Activated B cell treated with CpG ODN at 0.5 μM for 24 hours (primary cell): ENCODE results near the gene SLC25A23. TPM values are rescaled to one million over a fixed set of nuclear protein-coding genes. Genes with fewer than 3 reads are reported as not detected.

ENCODE experiments used
- ATAC-seq: fragments of 200-7000 bp; cut with Tn5 transposase; one replicate; pipeline ENCODE4 v1.10.0; 2021; ENCODE audit warnings: low read depth, mild to moderate bottlenecking, moderate library complexity
- CTCF ChIA-PET: fragments of 350-600 bp; sonication (Branson Sonifier 250); formaldehyde crosslinking; loops from one replicate; lab custom pipeline; 2021; ENCODE audit warnings: antibody characterized with exemption; lab: Charles Lee
- POLR2A ChIA-PET: fragments of 350-600 bp; sonication (Branson Sonifier 250); formaldehyde crosslinking; loops from one replicate; lab custom pipeline; 2021; ENCODE audit warnings: antibody characterized with exemption; lab: Charles Lee
- DNase-seq: peaks from one replicate; pipeline ENCODE4 v3.0.0; 2022
- H3K27ac Mint-ChIP-seq: one replicate; pipeline ENCODE4 v1.8.0; 2020; ENCODE audit warnings: mixed read lengths
- H3K27me3 Mint-ChIP-seq: one replicate; pipeline ENCODE4 v1.8.0; 2021; ENCODE audit warnings: mixed read lengths
- H3K36me3 Mint-ChIP-seq: one replicate; pipeline ENCODE4 v1.8.0; 2021; ENCODE audit warnings: low read depth, mixed read lengths
- H3K4me1 Mint-ChIP-seq: one replicate; pipeline ENCODE4 v1.8.0; 2021; ENCODE audit warnings: mixed read lengths
- H3K4me3 Mint-ChIP-seq: one replicate; pipeline ENCODE4 v1.8.0; 2020; ENCODE audit warnings: mild to moderate bottlenecking, mixed read lengths
- H3K9me3 Mint-ChIP-seq: one replicate; pipeline ENCODE4 v1.8.0; 2020; ENCODE audit warnings: mixed read lengths
- CTCF ChIP-seq: fragments of 200-600 bp; IDR thresholded peaks from one replicate; pipeline ENCODE4 v1.8.0; 2022; ENCODE audit warnings: antibody characterized with exemption, mild to moderate bottlenecking
- intact Hi-C: fragments of 100-400 bp; cut with micrococcal nuclease; formaldehyde crosslinking; loops from one replicate; pipeline ENCODE4 v1.15.1; 2024
- total RNA-seq: library from RNA; stranded (reverse); gene quantifications from 2 replicates; pipeline ENCODE4 v1.2.3, GENCODE V29; 2022

Gene SLC25A23
- total RNA-seq, 1 donor from 2014 or later = 50.4 TPM

DNA sequence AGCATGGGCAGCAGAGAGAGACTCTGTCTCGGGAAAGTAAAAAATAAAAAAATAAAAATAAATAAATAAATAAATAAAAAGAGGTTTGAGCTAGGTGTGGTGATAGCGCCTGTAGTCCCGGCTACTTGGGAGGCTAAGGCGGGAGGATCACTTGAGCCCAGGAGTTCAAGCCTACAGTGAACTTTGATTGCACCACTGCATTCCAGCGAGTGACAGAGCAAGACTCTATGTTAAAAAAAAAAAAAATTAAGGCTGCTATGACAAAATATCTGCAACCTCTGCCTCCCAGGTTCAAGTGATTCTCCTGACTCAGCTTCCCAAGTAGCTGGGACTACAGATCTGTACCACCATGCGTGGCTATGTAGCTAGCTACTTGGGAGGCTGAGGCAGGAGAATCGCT, 25.2 kb upstream of the SLC25A23 start:
- no peak for DNase-seq
- ATAC-seq = no peak
- H3K9me3 Mint-ChIP-seq = no peaks in the 10 kb centered on the region
- ChIA-PET POLR2A (no interaction called here), CTCF (no interaction called here)
- no peak overlapping the region for H3K4me3 Mint-ChIP-seq
- H3K36me3 Mint-ChIP-seq = peaks cover 6% of the 10 kb centered on the region
- TF ChIP-seq CTCF = no peak
- no peak overlapping the region for H3K27ac Mint-ChIP-seq
- H3K27me3 Mint-ChIP-seq = no peaks in the 10 kb centered on the region
- intact Hi-C loops = no loop called here
- H3K4me1 Mint-ChIP-seq = peaks cover 36% of the 10 kb centered on the region

DNA sequence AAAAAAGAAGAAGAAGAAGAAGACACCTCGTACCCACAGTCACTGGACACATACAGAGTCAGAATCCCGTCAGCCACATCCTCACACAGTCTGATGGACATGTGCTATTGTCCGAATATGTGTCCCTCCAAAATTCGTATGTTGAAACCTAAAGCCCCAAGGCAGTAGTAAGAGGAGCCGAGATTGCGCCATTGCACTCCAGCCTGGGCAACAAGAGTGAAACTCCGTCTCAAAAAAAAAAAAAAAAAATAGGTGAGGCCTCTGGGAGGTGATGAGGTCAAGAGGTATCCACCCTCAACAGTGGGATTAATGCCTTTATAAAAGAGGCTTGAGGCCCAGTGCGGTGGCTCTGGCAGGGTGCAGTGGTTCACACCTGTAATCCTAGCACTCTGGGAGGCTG, 24.6 kb upstream of the SLC25A23 start:
- POLR2A ChIA-PET = interaction anchor here (0.7 kb wide), 1 partner anchor 130 kb away, joined by 3 read pairs; no protein-coding TSS in a partner anchor

DNA sequence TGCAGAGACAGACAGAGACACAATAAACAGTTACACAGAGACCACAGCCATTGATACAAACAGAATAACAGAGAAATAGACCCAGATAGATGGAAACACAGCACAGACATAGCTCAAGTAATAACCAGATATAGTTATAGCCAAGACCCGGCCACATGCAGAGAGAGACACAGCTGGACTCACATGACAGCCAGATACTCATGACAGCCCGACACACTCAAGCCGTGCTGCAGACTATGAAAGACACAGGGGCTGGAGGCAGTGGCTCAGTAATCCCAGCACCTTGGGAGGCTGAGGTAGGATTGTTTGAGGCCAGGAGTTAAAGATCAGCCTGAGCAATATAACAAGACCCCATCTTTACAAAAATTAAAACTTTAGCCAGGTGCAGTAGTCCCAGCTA, 23.6 kb upstream of the SLC25A23 start:
- Mint-ChIP-seq H3K27me3 (no peaks in the 10 kb centered on the region), H3K4me1 (peaks cover 29% of the 10 kb centered on the region), H3K4me3 (no peak overlapping the region), H3K27ac (no peak overlapping the region), H3K9me3 (no peaks in the 10 kb centered on the region), H3K36me3 (peaks cover 6% of the 10 kb centered on the region)
- ATAC-seq (no peak), DNase-seq (no peak)
- ChIA-PET CTCF (no interaction called here), POLR2A (interaction anchor here (0.7 to 2.6 kb wide), 2 partner anchors 59 to 131 kb away, joined by 3 to 16 read pairs; partner anchors contain the start of gene KHSRP)
- no peak for TF ChIP-seq CTCF
- intact Hi-C loops = loop anchor here (2.0 kb wide), 1 partner anchor 22 kb away; no protein-coding TSS in a partner anchor

More for the DNA sequence above, 24.6 kb upstream of the SLC25A23 start:
- Mint-ChIP-seq H3K4me3 (no peak overlapping the region), H3K4me1 (peaks cover 31% of the 10 kb centered on the region), H3K9me3 (no peaks in the 10 kb centered on the region), H3K36me3 (peaks cover 6% of the 10 kb centered on the region), H3K27me3 (no peaks in the 10 kb centered on the region), H3K27ac (no peak overlapping the region)
- ATAC-seq (no peak), DNase-seq (no peak)
- intact Hi-C loops = no loop called here
- CTCF ChIA-PET = interaction anchor here (1.0 kb wide), 1 partner anchor 33 kb away, joined by 3 read pairs; no protein-coding TSS in a partner anchor
- TF ChIP-seq CTCF = no peak

GRCh38 chr19:6482343-6482686, 22.7 kb upstream of the SLC25A23 start:
- DNase-seq = no peak
- intact Hi-C loops = loop anchor here (2.0 kb wide), 1 partner anchor 22 kb away; no protein-coding TSS in a partner anchor
- no peaks in the 10 kb centered on the region for H3K27me3 Mint-ChIP-seq

More at GRCh38 chr19:6482343-6482686, 22.7 kb upstream of the SLC25A23 start:
- peaks cover 29% of the 10 kb centered on the region for H3K4me1 Mint-ChIP-seq
- H3K36me3 Mint-ChIP-seq = peaks cover 8% of the 10 kb centered on the region
- H3K4me3 Mint-ChIP-seq = peak overlapping the region; percentile 91
- TF ChIP-seq CTCF = no peak
- no peaks in the 10 kb centered on the region for H3K9me3 Mint-ChIP-seq
- no peak for ATAC-seq
- peak overlapping the region; percentile 89 for H3K27ac Mint-ChIP-seq
- CTCF ChIA-PET = interaction anchor here (2.0 kb wide), 1 partner anchor 151 kb away, joined by 9 read pairs; no protein-coding TSS in a partner anchor
- POLR2A ChIA-PET = interaction anchor here (0.6 to 2.6 kb wide), 8 partner anchors 9 to 381 kb away, joined by 4 to 18 read pairs (median 8); partner anchors contain the start of gene KHSRP
